ENCODE data around the gene C1QTNF3.

DNA sequence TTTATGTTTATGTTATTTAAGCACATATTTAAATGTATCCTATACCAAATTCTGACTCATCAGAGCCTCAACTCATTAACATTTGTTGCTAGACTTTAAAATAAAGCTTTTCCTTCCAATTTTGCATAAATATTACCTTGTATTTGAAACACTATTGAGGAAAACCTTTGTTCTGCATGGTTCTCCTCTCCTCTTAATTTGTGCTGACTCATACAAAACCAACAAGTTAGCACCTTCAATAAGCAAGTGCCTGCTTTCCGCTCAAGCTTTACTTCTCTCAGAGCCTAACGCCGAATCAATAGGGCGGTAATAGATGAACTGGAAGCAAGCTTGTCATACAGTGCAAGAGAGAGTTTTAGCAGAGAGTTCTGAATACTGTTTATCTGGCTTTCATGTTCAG, 43.0 kb downstream of the C1QTNF3 start:
- TF ChIP-seq, protein P1, sequence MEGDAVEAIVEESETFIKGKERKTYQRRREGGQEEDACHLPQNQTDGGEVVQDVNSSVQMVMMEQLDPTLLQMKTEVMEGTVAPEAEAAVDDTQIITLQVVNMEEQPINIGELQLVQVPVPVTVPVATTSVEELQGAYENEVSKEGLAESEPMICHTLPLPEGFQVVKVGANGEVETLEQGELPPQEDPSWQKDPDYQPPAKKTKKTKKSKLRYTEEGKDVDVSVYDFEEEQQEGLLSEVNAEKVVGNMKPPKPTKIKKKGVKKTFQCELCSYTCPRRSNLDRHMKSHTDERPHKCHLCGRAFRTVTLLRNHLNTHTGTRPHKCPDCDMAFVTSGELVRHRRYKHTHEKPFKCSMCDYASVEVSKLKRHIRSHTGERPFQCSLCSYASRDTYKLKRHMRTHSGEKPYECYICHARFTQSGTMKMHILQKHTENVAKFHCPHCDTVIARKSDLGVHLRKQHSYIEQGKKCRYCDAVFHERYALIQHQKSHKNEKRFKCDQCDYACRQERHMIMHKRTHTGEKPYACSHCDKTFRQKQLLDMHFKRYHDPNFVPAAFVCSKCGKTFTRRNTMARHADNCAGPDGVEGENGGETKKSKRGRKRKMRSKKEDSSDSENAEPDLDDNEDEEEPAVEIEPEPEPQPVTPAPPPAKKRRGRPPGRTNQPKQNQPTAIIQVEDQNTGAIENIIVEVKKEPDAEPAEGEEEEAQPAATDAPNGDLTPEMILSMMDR (IDR thresholded peaks at IDR 0.05): no peak
- TF ChIP-seq POLR2AphosphoS5 (IDR thresholded peaks at IDR 0.05) (no peak), EP300 (IDR thresholded peaks at IDR 0.05) (no peak)

All from stomach (tissue), 4 donors.